ENCODE measurements around the gene TMC6. TPM values are rescaled to one million over a fixed set of nuclear protein-coding genes. Genes with fewer than 3 reads are reported as not detected.
A peak's percentile ranks its signal among the peaks of the same experiment; 100 is the strongest.
"Not testable (repeated sequence)": the region's sequence is repeated elsewhere in the genome, so short reads cannot be mapped to it uniquely, and the experiment has no call there.

TMC6 gene, protein sequence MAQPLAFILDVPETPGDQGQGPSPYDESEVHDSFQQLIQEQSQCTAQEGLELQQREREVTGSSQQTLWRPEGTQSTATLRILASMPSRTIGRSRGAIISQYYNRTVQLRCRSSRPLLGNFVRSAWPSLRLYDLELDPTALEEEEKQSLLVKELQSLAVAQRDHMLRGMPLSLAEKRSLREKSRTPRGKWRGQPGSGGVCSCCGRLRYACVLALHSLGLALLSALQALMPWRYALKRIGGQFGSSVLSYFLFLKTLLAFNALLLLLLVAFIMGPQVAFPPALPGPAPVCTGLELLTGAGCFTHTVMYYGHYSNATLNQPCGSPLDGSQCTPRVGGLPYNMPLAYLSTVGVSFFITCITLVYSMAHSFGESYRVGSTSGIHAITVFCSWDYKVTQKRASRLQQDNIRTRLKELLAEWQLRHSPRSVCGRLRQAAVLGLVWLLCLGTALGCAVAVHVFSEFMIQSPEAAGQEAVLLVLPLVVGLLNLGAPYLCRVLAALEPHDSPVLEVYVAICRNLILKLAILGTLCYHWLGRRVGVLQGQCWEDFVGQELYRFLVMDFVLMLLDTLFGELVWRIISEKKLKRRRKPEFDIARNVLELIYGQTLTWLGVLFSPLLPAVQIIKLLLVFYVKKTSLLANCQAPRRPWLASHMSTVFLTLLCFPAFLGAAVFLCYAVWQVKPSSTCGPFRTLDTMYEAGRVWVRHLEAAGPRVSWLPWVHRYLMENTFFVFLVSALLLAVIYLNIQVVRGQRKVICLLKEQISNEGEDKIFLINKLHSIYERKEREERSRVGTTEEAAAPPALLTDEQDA
- total RNA-seq (100 to 1,000 TPM; 609 to 822 TPM), total RNA-seq (292 to 539 reads per million in 2 donors)

DNA sequence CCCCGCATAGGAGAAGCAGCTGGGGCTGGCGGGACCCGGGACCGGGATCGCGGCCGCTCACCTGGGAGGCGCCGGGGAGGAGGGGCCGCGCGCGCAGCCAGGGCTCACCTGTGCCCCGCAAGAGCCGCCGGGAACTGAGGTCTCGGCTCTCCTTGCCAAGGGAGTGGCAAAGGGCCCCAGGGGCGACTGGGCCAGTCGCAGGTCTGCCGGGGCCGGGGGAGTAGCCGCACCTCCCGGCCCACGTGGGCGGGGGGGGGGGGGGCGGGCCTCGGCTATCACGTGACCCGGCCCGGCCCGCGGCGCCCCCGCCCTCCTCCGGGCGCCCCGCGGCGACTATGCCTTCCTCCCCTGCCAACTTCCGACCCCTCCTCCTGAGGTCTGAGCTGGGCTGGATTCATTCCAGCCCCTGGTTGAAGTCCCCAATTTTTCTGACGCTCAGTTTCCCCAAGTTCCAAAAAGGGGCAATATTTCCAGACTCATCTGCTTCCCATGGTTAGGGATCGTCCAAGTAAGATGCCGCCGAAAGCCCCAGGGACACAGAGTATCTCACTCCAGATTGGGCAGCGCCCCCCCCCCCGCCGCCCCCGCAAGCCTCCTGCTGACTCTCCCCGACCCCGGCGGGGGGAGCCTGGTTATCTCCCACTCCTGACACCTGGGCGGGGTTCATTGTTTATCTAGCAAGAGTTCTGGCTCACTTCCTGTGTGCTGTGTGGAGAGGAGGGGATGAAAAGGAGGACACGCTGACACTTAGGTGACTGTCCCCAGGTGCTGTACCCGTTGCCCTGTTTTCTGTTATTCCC, at the start of gene TMC6:
Gene TMC6 (minus strand): TSS at position 205 of the 800 bp plus-strand sequence. CDS start 1,923 bp downstream, outside the sequence.
- no peaks in the 10 kb centered on the region for H3K9me3 ChIP-seq (ENCODE audit: control insufficient read depth, low read length, poor library complexity, severe bottlenecking)
- Mint-ChIP-seq H3K4me1 (peaks cover 57% of the 10 kb centered on the region), H3K27ac (peak within 1 kb of the TSS; percentile 95), H3K36me3 (ENCODE audit: low read depth) (peaks cover 7% of the 10 kb centered on the region), H3K27me3 (no peaks in the 10 kb centered on the region), H3K4me3 (peak within 1 kb of the TSS; percentile 99)
- ATAC-seq (peak; percentile 39), DNase-seq (peak; percentile 58 to 71 (median 68))

DNA sequence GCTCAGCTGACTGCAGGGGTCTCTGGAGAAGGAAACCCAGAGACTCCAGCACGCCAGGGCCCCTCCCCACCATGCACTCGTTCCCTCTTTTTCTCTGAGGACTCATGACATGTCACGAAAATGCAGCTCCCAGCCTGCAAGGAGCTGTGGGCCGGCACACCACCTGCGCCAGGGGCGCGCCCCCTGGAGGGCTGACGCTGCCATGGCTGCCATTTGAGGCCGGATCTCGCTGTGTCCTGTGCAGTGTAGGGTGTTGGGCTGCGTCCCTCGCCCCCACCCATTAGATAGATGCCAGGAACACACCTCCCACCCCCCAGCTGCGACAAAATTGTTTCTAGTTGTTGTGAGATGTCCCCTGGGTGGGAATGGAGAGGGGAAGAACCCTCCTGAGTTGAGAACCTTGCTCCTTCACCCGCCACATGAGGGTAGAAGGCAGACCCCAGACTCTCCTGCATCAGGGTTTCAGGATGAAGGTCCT, 48.0 kb upstream of the TMC6 start:
- peak; percentile 61 to 75 (median 64) for DNase-seq
- H3K9me3 ChIP-seq (ENCODE audit: control insufficient read depth, low read length, poor library complexity, severe bottlenecking), result no peaks in the 10 kb centered on the region
- peaks cover 2% of the 10 kb centered on the region for H3K36me3 Mint-ChIP-seq (ENCODE audit: low read depth)
- peak; percentile 78 for ATAC-seq
- no peaks in the 10 kb centered on the region for H3K27me3 Mint-ChIP-seq
- peaks cover 36% of the 10 kb centered on the region for H3K4me1 Mint-ChIP-seq
- H3K27ac Mint-ChIP-seq, result no peak overlapping the region
- H3K4me3 Mint-ChIP-seq, result no peak overlapping the region

DNA sequence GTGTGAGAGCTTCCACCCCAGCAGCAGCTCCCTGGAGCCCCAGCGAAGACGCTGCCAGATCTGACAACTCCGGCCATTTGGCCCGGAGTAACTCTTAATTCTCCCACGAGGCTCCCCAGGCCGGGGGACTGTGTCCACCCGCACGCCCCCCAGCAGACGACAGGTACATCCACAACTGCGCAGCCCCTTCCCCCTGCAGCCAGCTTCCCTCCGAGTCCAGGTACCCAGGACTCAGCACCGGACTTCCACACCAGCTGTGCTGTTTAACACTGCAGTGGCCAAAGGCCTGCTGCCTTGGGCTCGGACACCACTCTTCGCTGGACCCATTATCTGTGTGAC, 47.1 kb upstream of the TMC6 start:
- Mint-ChIP-seq H3K4me1 (peaks cover 36% of the 10 kb centered on the region), H3K4me3 (no peak overlapping the region), H3K36me3 (ENCODE audit: low read depth) (peaks cover 2% of the 10 kb centered on the region), H3K27me3 (no peaks in the 10 kb centered on the region), H3K27ac (peak overlapping the region; percentile 83)
- ATAC-seq, result no peak
- H3K9me3 ChIP-seq (ENCODE audit: control insufficient read depth, low read length, poor library complexity, severe bottlenecking), result no peaks in the 10 kb centered on the region
- DNase-seq, result no peak

DNA sequence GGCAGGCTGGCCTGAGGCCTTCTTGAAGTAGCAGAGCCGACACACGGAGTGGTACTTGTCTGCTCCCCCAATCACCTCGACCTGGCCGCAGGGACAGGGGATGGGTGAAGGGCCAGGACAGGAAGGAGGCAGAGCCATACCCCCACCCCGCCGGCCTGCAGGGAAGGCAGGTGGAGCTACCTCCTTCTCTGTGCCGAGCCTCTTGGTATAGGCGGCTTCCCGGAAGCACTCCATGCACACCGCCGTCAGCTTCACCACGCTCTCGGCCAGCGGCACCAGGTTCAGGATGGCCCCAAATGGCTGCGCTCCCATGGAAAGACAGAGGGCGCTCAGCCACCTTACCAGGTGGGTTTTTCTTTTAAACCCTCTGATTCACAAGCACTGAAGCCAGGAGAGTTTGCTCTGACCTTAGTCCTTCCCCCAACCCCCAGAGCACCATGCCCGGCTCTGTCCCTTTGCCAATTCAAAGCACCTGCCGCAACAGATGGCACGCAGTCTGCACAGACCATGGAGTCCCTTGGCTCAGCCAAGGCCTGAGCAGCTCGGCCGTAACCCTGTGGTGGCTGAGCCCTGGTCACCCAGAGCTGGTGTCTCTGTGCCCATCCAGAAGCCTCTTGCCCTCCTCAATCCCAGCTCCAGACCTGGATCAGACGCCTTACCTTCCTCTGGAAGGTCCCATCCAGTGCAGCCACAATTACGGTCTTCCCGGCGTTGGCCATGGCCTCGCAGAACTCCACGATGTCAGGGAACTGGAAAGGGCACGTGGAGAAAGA, 46.5 kb upstream of the TMC6 start:
- no peaks in the 10 kb centered on the region for H3K9me3 ChIP-seq (ENCODE audit: control insufficient read depth, low read length, poor library complexity, severe bottlenecking)
- ATAC-seq, result no peak
- peak overlapping the region; percentile 96 for H3K27ac Mint-ChIP-seq
- H3K36me3 Mint-ChIP-seq (ENCODE audit: low read depth), result peaks cover 2% of the 10 kb centered on the region
- no peak for DNase-seq
- H3K27me3 Mint-ChIP-seq, result no peaks in the 10 kb centered on the region
- no peak overlapping the region for H3K4me3 Mint-ChIP-seq
- H3K4me1 Mint-ChIP-seq, result peaks cover 33% of the 10 kb centered on the region

DNA sequence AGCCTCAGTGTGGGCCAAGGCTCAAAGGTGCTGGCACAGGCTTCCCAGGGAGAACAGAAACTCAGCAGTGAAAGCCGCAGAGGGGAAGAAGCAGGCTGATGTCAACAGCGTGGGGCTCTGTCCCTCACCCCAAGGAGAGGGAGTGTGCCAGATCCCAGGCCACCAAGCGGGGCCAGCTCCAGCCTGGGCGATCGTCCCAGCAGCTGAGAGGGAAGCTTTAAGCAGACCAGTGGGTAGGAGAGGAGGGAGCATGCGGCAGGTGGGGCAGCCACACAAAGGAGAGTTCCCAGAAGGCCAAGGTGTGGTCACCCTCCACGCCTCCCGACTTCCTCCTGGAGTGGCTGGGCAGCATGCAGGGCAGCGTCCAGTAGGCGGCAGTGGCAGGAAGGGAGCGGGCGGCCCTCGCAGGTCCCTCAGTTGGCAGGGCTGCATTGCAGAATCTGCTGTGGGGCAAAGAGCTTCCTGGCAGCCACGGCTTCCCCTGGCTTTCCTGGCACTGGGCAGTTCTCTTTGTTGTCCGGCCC, 45.9 kb upstream of the TMC6 start:
- H3K9me3 ChIP-seq (ENCODE audit: control insufficient read depth, low read length, poor library complexity, severe bottlenecking), result no peaks in the 10 kb centered on the region
- Mint-ChIP-seq H3K36me3 (ENCODE audit: low read depth) (peaks cover 2% of the 10 kb centered on the region), H3K27ac (peak overlapping the region; percentile 96), H3K4me1 (peaks cover 33% of the 10 kb centered on the region), H3K4me3 (peak overlapping the region; percentile 57), H3K27me3 (no peaks in the 10 kb centered on the region)
- ATAC-seq (no peak), DNase-seq (no peak)

DNA sequence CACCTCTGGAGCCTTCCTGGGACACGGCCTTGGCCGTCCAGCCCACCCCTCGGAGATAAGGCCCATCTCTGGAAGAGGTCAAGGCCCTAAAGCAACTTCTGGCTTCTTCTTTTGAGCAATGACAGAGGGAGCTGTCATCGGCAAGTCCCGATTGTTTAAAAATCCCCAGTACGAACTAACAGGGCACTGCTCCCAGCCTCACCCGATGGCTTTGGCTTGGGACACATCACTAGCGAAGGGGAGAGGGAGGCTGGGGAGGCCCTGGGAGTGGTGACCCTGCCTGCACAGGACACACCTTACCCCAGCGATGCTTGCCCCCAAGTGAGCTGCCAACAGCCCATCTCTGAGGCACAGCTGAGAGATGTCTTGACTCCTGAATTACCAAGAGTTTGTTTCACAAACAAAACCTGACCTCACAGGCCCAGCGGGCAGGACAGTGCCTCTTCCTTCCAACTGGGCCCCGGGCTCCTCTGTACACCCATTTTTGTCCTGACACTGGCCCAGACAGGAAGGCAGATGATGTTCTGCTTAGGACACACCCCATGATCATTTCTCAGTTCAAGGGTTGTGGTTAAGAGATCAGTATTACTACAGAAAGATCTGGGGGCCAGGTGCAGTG, 44.7 kb upstream of the TMC6 start:
- peaks cover 2% of the 10 kb centered on the region for H3K36me3 Mint-ChIP-seq (ENCODE audit: low read depth)

DNA sequence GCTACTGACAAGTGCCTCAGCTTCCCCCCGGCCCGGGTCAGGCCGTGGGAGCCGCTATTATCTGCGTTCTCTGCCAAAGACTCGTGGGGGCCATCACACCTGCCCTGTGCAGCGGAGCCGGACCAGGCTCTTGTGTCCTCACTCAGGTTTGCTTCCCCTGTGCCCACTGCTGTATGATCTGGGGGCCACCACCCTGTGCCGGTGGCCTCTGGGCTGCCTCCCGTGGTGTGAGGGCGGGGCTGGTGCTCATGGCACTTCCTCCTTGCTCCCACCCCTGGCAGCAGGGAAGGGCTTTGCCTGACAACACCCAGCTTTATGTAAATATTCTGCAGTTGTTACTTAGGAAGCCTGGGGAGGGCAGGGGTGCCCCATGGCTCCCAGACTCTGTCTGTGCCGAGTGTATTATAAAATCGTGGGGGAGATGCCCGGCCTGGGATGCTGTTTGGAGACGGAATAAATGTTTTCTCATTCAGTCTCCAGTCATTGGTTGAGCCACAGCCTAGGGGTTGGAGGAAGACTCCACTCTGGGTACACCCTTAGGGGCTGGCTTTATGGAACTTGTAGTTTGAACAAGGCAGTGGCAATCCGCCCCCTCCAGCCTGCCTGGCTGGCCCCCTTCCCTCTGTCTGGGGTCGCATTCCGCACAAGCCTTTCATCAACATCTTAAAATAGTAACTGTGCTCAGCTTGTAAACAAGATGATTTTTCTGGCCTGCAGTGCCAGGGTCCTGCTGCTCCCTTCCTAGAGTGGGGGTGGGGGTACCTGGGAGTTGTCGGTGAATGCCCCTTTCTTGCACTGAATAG, 43.9 kb upstream of the TMC6 start:
- H3K9me3 ChIP-seq (ENCODE audit: control insufficient read depth, low read length, poor library complexity, severe bottlenecking), result no peaks in the 10 kb centered on the region
- Mint-ChIP-seq H3K27ac (peak overlapping the region; percentile 96), H3K36me3 (ENCODE audit: low read depth) (peaks cover 2% of the 10 kb centered on the region), H3K27me3 (no peaks in the 10 kb centered on the region), H3K4me3 (no peak overlapping the region), H3K4me1 (peaks cover 33% of the 10 kb centered on the region)
- ATAC-seq, result no peak
- DNase-seq, result no peak

More for the DNA sequence above, 44.7 kb upstream of the TMC6 start:
- peak overlapping the region; percentile 79 for H3K4me3 Mint-ChIP-seq
- H3K27ac Mint-ChIP-seq, result peak overlapping the region; percentile 96
- H3K9me3 ChIP-seq (ENCODE audit: control insufficient read depth, low read length, poor library complexity, severe bottlenecking), result no peaks in the 10 kb centered on the region
- peaks cover 33% of the 10 kb centered on the region for H3K4me1 Mint-ChIP-seq
- peak; percentile 41 for ATAC-seq
- DNase-seq, result no peak
- H3K27me3 Mint-ChIP-seq, result no peaks in the 10 kb centered on the region

DNA sequence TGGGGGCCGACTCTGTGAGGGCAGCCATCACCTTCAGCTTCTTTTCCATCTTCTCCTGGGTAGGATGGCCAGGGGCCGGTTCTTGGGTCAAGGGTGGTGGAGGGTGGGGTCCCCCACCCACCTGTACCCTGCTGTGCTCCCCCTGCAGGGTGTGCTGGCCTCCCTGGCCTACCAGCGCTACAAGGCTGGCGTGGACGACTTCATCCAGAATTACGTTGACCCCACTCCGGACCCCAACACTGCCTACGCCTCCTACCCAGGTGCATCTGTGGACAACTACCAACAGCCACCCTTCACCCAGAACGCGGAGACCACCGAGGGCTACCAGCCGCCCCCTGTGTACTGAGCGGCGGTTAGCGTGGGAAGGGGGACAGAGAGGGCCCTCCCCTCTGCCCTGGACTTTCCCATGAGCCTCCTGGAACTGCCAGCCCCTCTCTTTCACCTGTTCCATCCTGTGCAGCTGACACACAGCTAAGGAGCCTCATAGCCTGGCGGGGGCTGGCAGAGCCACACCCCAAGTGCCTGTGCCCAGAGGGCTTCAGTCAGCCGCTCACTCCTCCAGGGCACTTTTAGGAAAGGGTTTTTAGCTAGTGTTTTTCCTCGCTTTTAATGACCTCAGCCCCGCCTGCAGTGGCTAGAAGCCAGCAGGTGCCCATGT, 43.2 kb upstream of the TMC6 start:
- H3K4me3 Mint-ChIP-seq; H3K27me3 Mint-ChIP-seq; H3K36me3 Mint-ChIP-seq (ENCODE audit: low read depth); DNase-seq; H3K9me3 ChIP-seq (ENCODE audit: control insufficient read depth, low read length, poor library complexity, severe bottlenecking); ATAC-seq: not testable (repeated sequence)
- peak overlapping the region; percentile 96 for H3K27ac Mint-ChIP-seq
- peaks cover 33% of the 10 kb centered on the region for H3K4me1 Mint-ChIP-seq

DNA sequence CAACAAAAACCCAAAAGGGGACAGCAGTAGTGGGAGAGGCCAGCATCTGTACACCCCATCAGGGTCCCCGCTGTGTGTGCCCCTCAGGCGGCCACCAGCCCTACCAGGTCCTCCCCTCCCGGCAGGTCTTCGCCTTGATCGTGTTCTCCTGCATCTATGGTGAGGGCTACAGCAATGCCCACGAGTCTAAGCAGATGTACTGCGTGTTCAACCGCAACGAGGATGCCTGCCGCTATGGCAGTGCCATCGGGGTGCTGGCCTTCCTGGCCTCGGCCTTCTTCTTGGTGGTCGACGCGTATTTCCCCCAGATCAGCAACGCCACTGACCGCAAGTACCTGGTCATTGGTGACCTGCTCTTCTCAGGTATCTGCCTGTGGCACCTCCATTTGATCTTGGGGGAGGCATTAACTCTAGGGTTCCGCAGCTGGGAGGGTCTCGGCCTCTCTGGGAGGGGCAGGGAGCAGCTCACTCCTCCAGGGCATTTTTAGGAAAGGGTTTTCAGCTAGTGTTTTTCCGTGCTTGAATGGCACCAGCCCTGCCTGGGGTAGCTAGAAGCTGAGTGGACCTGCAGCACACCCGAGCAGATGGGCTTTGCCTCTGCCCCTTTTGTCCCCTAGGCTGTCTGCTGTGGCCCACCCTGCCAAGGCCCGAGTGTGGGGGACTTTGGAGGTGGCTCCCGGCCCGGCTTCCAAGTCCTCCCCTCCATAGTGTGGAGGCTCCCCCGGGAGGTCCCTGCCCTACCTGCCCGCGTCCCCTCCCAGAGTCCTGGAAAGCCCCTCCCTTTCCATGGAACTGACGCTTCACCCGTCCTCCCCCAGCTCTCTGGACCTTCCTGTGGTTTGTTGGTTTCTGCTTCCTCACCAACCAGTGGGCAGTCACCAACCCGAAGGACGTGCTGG, 42.4 kb upstream of the TMC6 start:
- DNase-seq (no peak), ATAC-seq (no peak)
- Mint-ChIP-seq H3K36me3 (ENCODE audit: low read depth) (peaks cover 2% of the 10 kb centered on the region), H3K4me3 (peak overlapping the region; percentile 21), H3K27me3 (no peaks in the 10 kb centered on the region), H3K4me1 (peaks cover 29% of the 10 kb centered on the region), H3K27ac (no peak overlapping the region)
- no peaks in the 10 kb centered on the region for H3K9me3 ChIP-seq (ENCODE audit: control insufficient read depth, low read length, poor library complexity, severe bottlenecking)

Measured in T-helper 17 cell (primary cell).